Retinal pigment epithelial cell (primary cell): Measurements from ENCODE around the gene CPT1B.

Source experiments
- DNase-seq: peaks from one replicate; pipeline ENCODE4 v3.0.0-alpha.2; 2010; ENCODE audit warnings: low read depth
- H3K4me3 ChIP-seq: 2 replicates; pipeline ENCODE4 v1.5.1; 2011; ENCODE audit warnings: mild to moderate bottlenecking, low read length, control low read depth, moderate library complexity
- TF ChIP-seq, protein P1 (sequence below): conservative IDR thresholded peaks from 2 replicates; pipeline ENCODE4 v1.5.1; 2011; ENCODE audit warnings: low read depth, low read length, control low read depth, inconsistent platforms

Gene CPT1B

DNA sequence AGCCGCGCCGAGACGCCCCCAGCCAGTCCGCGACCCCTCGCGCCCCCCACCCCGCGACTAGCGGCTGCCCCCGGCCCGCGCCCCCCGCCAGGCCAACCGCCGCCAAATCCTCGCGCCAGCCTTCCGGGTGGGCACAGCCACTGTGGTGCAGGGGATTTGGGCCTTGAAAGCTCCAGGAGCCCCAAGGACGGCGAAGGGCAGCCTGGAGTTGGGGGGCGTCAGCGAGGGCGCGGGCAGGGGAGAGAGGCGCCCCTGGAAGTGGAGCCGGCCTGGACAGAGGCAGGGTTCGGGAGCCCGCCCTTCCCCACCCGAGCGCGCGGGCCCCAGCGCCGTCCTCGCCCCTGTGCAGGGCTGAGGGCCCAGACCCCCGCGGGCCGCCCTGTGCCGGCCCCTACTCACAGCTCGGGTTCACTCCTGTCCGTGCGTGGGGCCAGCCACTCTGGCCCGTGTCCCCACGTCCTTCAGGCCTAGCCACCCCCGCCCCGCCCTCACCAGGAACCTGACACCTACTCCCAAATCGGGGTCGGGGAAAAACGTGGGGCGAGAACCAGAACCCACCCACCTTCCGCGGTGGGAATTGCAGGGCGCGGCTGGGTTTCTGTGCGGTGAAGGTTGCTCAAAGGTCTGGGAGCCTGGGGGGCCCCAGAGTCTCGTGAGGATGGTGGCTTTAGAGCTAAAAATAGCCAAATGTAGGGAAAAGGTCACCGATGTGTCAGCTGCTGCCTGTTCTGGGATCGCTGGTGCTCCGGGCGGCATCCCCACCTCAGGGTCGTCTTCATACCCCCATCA, at the start of gene CPT1B:
CPT1B (minus strand) TSS at position 441 of the 789 bp plus-strand sequence. CDS start 512 bp downstream, outside the sequence.
- TF ChIP-seq, protein P1, sequence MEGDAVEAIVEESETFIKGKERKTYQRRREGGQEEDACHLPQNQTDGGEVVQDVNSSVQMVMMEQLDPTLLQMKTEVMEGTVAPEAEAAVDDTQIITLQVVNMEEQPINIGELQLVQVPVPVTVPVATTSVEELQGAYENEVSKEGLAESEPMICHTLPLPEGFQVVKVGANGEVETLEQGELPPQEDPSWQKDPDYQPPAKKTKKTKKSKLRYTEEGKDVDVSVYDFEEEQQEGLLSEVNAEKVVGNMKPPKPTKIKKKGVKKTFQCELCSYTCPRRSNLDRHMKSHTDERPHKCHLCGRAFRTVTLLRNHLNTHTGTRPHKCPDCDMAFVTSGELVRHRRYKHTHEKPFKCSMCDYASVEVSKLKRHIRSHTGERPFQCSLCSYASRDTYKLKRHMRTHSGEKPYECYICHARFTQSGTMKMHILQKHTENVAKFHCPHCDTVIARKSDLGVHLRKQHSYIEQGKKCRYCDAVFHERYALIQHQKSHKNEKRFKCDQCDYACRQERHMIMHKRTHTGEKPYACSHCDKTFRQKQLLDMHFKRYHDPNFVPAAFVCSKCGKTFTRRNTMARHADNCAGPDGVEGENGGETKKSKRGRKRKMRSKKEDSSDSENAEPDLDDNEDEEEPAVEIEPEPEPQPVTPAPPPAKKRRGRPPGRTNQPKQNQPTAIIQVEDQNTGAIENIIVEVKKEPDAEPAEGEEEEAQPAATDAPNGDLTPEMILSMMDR = peak; percentile 25
- H3K4me3 ChIP-seq = no peak within 1 kb of the TSS
- DNase-seq = no peak

DNA sequence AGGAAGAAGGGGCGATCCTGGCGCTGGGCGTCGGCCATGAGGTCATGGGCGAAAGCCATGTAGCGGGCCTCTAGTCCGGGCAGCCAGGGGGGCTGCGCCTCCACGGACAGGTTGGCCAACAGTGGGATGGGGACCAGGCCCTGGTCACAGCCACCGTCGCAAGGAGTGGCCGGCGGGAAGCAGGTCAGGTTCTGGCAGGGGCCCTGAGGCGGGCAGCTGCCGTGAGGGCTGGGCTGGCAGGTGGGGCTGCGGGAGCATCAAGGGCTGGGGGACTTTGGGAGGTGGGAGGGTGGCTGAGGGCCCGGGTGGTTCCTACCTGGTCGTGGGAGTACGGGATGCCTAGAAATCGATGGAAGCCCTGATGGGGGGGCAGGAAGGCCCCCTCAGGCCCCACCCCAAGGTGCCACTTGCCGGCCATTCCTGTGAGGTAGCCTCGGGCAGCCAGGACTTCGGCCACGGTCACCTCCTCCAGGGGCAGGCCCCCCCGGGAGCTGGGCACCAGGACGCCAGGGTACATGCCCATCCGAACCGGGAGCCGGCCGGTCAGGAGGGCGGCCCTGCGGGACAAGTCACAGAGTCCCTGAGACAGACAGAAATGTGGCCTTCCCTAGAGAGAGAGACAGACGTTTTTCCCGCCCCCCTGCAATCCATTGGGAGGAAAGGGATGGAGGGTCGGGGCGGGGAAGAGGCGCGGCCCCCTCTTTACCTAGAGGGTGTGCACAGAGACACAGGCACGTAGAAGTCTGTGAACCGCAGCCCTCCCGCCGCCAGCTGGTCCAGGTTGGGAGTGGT, 48.8 kb upstream of the CPT1B start:
- H3K4me3 ChIP-seq = peak overlapping the region; percentile 79
- DNase-seq = no peak
- TF ChIP-seq, protein P1 = no peak

DNA sequence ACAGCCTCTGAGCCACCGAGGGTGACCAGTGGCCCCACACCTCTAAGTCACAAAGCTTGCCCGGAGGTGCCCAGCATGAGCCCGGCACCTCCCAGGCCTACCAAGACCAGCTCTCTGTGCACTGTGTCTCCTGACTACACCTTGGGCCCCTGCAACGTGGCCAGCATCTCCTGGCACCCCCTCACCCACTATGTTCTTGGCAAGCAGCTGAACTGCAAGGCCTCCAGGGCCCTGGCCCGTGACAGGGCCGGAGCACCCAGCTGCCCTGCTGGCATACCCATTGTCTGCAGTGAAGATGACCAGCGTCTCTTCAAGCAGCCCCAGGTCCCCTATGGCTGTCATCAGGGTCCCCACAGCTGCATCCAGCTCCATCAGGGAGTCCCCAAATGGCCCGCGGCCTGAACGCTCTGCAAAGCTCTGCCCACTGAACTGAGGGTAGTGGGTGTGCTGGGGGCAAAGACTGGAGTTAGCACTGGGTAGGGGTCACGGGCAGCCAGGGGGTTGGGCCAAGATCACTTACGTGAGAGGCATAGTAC, 48.2 kb upstream of the CPT1B start:
- TF ChIP-seq, protein P1 = no peak
- no peak for DNase-seq
- no peak overlapping the region for H3K4me3 ChIP-seq

DNA sequence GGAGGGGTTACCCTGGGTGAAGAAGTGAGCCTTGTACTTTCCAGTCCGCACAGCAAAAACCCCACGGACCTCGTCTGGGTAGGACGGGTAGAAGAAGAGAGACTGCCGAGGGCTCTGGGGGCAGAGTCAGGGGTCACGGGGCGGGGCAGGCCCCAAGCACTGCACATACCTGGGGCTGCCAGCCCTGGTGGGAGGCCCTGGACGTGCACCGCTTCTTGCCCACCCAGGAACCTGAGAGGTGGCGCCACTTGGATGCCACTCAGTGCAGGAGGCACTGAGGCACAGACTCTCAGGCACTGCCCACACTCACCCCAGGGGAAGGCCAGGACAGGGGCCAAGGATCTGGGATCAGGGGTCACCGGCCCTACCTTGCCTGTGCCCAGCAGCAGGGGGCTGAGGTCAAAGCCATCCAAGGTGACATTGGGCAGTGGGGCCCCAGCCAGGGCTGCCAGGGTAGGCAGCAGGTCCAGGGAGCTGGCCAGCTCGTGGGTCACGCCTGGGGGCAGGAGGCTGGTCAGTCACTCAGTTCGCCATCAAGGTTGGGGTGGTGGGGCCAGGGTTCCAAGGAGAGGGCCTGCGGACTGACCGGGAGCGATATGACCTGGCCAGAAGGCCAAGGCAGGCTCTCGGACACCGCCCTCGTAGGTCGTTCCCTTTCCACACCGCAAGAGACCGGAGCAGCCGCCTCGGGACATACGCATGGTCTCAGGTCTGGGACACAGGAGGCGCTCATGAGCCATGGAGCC, 47.5 kb upstream of the CPT1B start:
- no peak overlapping the region for H3K4me3 ChIP-seq
- DNase-seq = no peak

DNA sequence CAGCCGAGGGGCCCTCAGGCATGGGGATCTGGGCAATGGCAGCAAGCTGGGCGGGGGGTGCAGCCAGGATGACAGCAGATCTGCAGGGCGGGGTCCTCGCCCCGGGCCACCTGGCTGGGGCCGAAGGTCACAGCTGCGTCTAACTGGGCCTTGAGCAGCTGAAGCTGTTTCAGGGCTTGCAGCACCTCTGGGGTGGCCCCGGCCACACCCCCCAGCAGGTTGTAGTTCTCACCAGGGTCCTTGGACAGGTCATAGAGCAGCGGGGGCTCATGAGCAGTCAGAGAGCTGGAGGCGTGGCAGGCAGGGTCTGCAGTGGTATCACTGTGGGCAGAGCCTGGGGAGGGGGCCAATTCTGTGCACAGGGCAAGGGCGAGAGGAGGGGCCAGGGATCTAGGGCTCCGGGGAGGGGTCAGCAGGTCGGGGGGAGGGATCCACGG, 46.9 kb upstream of the CPT1B start:
- TF ChIP-seq, protein P1 = no peak
- DNase-seq = no peak
- H3K4me3 ChIP-seq = no peak overlapping the region

More for the DNA sequence above, 47.5 kb upstream of the CPT1B start:
- TF ChIP-seq, protein P1 = peak; percentile 3

DNA sequence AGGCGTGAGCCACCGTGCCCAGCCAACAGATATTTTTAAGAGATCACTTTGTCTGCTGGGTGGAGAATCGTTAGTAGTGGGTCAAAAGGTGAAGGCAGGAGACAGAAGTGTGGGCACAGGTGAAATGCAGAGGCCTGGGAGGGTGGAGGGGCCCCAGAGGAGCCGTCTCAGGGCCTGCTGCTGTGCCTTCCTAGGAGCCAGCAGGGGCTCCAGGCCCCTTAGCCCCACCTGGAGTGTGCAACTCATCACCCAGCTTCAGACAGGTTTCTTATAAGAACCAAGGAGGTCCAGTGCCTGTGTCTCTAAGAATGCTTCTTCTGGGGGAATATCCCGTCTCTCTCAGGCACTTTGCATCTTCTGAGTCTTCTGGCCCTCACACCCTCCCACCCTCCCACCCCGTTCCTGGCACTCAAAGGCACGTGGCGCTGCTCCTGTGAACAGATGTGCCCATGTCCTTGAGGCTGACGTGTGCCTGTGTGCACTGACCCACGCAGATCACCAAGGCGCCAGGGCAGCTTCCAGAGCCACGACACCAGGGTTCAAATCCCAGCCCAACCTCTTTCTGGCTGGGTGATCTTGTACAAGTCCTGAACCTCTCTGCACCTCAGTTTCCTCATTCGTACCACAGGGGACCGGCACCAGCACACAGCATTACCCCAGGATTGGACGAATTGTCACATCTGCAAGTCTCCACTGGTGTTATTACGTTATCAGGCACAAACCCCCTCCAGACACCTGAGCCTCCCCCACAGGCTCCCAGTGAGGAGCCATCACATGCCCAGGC, 46.3 kb upstream of the CPT1B start:
- H3K4me3 ChIP-seq = no peak overlapping the region
- TF ChIP-seq, protein P1 = no peak
- DNase-seq = no peak
